NCI-H2107 (cell line): ENCODE data around the gene CDT1.

Experiments used
- DNase-seq: peaks from one replicate; lab custom pipeline; 2025; lab: John Stamatoyannopoulos, UW

The CDT1 gene

DNA sequence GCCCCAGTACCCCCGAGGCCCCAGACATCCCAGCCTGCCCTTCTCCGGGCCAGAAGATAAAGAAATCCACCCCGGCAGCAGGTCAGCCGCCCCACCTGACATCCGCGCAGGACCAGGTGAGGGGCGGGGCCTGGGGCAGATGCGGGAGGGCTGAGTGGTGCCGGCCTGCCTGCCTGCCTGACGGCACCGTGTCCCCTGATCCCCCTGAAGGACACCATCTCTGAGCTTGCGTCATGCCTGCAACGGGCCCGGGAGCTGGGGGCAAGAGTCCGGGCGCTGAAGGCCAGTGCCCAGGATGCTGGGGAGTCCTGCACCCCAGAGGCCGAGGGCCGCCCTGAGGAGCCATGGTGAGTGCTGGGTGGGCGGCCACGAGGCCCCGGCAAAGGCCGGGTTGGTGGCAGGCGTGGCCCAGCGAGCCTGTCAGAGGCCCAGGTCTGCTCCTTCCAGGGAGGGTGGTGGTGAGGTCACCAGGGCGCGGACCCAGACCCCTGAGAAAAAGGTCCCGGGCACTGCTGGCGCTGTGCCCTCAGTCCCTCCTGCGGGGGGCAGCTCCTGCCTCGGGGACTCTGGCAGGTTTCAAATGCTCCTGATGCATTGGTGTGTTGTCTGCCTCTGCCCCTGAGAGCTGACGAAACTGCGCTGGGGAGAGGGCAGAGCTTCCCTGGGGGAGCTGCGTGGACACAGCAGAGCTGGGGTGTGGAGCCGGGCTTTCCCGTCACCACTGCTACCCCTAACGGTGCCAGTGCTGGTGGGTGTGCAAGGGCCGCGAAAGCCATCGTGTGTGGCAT lies 1.2 kb downstream of the CDT1 start:
- no peak for DNase-seq

DNA sequence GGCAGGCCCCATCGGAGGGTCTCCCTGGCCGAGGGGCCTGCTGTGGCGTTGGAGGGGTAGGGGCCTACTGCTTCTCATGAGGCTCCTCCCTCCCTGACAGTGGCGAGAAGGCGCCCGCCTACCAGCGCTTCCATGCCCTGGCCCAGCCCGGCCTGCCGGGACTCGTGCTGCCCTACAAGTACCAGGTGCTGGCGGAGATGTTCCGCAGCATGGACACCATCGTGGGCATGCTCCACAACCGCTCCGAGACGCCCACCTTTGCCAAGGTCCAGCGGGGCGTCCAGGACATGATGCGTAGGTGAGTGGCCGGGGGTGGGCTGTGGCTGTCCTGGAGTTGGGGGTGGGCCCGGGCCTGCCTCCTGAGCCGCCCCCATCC lies 1.7 kb downstream of the CDT1 start:
- DNase-seq, result no peak

- no peak for DNase-seq
Observed at GRCh38 chr16:88805887-88806393, 2.4 kb downstream of the CDT1 start.

DNA sequence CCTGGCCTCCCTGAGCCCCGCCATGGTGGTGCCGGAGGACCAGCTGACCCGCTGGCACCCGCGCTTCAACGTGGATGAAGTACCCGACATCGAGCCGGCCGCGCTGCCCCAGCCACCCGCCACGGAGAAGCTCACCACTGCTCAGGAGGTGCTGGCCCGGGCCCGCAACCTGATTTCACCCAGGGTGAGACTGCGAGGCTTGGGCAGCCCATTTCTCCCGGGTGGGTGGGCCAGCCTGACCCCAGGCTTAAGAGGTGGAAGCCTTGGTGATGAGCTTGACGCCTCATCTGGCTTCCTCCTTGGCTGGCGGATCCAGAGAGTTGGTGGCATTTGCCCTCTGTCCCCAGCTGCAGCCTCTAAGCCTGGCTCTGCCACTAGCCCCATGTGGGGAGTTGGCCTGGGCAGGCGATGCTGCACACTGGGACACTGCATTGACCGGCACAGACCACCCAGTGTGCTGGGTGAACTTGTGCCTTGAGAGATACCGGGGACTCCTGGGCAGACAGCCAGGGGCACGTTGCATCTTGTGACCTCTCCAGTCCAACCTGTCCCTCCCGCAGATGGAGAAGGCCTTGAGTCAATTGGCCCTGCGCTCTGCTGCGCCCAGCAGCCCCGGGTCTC lies 3.0 kb downstream of the CDT1 start:
- no peak for DNase-seq

GRCh38 chr16:88807142-88807625 lies 3.6 kb downstream of the CDT1 start:
- no peak for DNase-seq

- no peak for DNase-seq
Observed at GRCh38 chr16:88807626-88808453, 4.3 kb downstream of the CDT1 start.

GRCh38 chr16:88809068-88809675 lies 5.6 kb downstream of the CDT1 start:
- DNase-seq, result no peak

GRCh38 chr16:88809676-88810165 lies 6.1 kb downstream of the CDT1 start:
- DNase-seq, result no peak

- no peak for DNase-seq
Observed at GRCh38 chr16:88810166-88810911, 6.8 kb downstream of the CDT1 start.

DNA sequence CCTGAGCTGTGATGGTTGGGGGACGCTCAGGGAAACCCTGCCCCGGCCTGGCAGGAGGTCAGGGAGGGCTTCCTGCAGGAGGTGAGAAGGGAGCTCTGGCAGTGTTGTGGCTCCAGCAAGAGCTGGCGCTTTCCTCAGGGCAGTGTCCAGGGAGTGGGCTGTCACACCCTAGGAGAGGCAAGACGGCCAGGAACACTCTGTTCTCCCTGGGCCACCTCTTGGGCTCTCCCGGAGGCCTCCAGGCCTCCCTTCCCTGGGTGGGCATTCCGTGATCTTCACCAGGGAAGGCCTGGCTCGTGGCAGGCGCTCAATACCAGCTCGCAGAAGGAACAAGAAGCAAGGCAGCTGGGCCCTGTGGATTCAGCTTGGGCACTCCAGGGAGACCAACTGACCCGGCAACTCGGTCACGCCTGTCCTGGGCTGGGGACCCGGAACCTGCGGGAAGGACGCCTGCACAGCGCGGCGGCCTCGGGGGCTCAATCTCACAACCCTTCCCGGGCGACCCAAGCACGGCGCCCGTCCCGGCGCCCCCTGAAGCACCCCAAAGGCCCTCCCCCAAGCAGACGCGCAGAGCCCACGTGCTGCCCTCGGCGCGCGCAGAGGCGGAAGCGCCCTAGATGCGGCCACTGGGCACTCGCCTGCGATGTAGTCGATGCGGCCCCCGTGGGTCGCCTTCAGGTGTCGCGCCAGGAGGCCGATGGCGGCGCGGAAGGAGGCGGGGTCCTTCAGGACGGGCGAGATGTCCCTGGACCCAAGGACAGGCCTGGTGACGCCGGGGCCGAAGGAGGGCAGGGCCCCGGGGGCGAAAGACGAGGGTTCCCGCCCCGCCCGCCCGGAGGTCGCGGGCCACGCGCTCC lies 7.6 kb downstream of the CDT1 start:
- DNase-seq, result no peak

DNA sequence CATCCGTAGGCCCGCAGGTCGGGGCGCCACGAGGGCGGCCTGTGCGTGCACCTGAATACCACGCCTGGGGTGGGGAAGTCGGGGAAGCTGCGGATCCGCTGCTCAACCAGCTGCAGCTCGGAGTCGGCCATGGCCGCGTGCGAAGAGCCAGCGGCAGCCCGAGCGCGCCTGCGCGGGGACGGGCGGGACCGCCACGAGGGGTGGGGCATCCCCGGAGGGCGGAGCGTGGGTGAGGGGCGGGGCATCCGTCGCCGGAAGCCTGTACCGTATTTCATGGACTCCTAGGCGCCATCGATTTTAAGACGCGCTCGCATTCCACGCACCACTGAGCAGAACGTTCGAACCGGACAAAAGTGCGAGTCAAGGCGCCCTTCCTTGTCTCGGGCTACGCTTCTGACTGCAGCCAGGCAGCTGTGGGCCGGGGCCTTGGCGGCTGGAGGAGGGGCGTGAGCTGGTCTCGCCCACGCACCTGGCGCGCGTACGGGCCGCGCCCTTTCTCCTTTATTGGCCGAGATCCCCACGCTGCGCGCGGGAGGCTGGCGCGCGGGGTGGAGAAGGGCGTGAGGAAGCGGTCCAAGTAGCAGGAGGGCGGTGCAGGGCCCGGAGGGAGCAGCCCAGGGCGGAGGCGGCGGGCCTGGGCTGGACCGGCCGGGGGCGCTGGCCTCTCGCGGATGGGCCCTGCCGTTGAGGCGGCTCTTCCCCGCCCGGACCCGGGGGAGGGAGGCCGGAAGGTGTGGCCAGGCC lies 8.4 kb downstream of the CDT1 start, which contains the start of gene APRT:
APRT (minus strand) TSS at position 160 of the 744 bp plus-strand sequence; CDS start at position 131, 29 bp downstream.
- DNase-seq, result peak; percentile 57

DNA sequence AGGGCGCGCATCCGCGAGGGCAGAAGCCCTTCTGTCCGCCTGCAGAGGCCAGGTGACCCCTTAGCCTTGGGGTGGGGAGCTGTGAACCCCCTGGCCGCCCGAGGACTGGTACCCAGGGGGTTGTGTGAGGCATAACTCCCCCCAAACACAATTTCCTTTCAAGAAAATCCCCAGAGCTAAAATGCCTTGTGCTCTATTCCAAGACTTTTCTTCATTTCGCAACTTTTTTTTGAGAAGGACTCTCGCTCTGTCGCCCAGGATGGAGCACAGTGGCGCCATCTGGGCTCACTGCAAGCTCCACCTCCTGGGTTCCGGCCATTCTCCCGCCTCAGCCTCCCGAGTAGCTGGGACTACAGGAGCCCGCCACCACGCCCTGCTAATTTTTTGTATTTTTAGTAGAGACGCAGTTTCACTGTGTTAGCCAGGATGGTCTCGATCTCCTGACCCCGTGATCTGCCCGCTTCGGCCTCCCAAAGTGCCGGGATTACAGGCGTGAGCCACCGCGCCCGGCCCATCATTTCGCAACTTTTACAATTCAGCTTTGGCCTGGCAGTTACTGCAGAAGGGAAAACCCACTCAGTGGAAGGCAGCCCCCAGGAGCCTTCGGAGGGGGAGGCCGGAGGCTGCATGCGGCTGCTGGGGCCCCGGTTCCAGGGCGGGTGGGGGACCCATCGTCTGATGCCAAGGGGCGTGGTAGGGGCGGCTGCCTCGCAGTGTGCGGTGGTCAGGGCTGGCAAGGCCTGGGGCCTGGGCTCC lies 9.1 kb downstream of the CDT1 start:
- no peak for DNase-seq

GRCh38 chr16:88813269-88814143 lies 9.9 kb downstream of the CDT1 start:
- no peak for DNase-seq

- no peak for DNase-seq
Observed at GRCh38 chr16:88814144-88814502, 10.5 kb downstream of the CDT1 start.

DNA sequence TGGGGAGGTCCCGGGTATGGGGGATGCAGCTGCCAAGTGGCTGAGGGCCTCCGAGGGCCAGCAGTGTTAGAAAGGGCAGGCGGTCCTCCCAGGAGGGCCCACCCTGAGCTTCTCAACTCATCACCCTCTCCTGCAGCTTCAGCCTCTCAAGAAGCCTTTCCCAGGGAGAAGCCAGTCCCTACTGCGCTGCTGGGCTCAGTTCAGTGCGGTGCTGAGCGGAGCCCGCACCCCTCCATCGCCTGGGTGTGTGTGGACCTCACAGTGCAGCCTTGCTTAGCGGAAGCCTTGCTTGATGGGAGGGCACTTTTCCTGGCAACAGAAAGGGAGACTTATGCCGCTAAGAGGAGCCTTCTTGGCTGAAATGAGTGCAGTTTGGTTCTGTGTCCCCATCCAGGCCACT lies 11.6 kb downstream of the CDT1 start:
- DNase-seq, result no peak

DNA sequence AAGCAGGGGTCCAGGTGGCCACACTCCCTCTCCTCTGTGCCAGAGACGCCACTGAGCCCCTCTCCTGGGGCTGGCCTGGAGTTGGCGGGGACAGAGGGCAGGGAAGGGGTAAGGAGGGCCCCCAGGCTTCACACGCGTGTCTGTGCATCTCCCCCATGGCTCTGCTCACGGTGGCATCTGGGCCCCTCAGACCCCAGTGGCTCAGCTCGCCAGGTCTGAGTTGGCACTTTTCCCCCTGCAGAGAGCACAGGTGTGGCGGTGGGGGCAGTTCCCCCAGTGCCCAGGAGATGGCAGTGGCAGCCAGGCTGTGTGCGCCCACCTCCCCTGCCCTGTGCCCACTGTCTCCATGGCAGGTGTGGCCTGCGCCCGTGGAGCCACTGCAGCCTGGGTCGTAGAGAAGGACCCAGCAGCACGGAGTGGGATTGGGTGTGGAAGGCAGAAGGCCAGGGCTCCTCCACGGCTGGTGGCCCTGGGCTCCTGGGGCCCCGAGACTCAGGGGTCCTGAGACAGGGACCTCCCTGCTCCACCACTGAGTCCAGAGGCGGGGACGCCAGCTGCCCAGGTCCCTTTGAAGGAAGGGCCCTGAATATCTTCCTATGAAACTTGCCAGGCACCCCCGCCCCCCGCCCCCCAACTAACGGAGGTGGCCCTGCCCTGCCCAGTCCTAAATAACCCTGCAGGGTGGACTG lies 12.5 kb downstream of the CDT1 start:
- DNase-seq, result no peak
